ENCODE measurements around the gene GPER1.

Gene GPER1

DNA sequence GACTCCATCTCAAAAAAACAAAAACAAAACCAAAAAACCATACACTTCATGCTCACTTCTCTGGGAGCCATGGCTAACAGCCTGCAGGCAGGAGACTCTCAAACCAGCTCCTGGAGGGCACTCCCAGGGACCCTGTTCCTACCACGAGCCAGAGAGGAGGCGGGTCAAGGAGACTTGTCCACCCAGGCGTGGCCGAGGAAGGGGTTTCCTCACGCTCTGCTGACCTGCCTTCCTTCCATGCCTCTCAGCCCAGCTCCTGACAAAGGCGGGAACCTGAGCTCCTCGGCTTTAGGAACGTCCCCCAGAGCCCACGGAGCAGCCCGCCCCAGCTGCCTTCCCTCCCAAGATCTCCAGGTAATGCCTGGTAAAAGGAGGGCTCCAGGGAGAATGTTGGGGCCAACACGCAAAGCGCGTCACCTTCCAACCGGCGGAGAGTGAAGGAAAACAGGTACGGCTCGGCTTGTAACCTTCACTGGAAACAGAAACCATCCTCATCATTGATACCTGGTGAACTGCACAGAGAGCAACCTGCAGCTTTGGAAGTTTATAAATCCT, 34.0 kb upstream of the GPER1 start:
- no peak for DNase-seq (ENCODE audit: low read depth in 2 of 2)

DNA sequence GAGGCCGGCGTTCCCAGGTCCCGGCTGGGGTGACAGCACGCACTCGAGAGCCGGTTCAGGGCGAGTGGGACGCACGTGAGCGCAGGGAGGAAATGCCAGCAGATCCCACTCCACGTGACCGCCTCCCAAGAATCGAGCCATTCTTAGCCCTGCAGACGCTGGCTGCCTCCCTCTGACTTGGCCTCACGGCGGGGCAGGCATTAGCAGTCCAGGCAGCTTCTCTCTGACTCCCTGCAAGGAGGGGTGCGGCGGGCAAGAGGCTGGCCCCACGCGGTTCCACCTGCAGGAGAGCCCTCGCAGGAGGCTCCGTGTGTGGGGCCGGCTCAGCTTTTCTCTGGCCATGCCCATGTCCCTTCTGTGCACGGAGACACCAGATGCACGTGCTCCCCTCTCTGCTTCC, 33.5 kb upstream of the GPER1 start:
- DNase-seq (ENCODE audit: low read depth in 2 of 2) = no peak

DNA sequence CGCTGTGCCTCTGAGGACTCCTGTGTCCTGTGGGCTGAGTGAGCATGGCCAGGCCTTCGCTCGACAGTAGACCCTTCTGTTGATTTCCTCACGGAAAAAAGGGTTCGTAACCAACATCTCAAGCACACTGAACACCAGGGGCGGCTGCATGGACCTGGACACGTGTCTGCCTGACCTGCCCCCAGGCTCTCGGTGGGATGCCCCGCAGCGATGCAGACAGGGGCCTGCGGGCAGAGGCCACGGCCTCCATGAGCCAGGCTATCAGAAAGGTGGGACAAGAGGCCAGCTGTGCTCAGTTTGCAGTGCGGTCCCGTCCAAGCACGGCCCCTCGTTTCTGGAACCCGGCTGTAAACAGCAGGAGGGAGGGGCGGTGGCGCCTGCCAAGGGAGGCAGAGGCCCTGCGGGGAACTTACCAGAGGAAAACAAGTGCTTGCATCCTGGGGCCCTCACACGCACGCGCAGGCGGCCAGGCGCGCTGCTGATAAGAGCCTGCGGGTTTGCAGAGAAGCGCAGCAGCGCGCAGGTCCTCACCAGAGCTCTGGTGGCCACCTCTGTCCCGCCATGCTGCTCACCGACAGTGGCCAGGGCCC, 33.0 kb upstream of the GPER1 start:
- DNase-seq (ENCODE audit: low read depth in 2 of 2) = peak in 1 of 2 donors; percentile 37

DNA sequence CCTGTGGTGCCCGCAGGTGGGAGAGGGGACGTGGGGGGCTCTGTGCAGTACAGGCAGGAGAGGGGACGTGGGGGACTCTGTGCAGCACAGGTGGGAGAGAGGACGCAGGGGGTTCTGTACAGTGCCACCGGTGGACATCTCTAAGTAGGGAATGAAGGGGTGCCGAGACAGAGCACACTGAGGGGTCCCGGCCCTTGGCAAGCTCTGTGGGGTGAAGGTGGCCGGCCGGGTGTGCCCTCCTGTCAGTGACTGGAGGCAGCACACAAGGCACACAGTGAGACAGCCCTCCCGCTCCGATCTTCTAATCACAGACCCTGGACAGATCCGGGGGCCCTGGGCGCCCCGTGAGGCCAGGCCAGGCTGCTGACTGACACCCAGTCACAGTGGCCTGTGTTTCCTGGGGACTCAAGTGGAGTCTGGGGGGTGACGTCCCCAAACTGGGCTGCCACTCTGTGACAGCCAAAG, 32.4 kb upstream of the GPER1 start:
- no peak for DNase-seq (ENCODE audit: low read depth in 2 of 2)

DNA sequence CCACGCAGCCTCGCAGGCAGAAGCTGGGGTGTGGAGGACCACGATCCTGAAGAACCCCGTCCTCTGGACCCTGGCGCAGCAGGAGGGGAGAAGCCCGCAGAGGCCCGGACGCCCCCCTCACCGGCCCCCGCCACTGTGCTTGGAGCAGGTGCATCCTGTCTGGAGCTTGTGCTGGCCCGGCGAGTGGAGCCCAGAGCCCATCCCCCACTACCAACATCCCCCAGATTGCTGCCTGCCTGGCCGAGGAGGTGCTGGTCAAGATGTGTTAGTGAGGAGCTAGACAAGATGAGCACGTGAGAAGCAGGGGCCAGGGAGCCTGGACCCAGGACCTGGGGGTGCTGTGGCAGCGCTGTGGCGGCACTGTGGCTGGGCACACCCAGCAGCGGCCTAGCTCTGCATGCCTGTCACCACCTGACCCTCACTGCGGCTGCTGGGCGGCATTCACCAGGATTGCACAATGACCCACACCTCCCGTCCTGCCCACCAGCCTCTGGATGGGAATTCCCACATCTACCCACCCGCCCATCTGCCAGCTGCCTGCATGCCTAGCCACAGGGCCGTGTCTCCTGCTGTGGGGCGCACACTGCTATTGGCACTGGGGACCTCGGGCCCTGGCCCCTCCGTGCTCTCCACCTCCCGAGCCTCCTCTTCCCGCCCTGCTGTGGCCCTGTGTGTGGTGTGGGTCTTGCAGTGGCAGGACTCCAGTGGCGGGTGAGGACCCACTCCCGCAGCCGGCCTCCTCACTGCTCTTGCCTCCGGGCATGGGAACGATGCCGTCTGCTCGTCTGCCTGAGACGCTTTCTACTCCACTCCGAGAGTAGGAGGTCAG, 31.7 kb upstream of the GPER1 start:
- DNase-seq (ENCODE audit: low read depth in 2 of 2) = no peak

DNA sequence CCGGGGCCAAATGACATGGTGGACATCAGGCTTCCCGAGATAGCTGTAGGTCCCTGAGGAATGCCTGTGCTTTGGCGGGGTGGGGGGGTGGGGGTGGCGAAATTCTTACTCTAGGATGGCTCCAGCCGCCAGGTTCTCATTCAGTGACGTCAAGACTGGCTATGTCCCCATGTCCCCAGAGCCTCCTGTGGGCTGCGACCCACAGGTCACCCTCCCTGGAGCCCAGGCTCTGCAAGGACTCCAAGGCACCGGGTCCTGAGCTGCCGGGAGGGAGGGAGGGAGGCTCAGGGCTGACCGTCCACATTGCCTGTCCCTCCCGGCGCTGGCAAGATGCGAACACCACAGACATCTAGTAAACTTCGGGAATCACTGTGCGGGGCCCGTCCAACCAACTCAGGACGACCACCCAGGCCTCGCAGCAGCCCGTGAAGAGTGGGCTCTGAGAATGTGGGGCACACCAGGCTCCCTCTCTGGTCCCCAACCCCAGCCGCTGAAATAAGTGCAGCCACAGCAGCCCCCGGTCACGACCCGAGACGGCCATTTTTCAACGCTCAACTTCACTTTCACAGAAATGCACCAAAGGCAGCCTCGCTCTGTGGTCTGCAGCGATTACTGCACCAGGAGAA, 31.0 kb upstream of the GPER1 start:
- DNase-seq (ENCODE audit: low read depth in 2 of 2) = no peak

DNA sequence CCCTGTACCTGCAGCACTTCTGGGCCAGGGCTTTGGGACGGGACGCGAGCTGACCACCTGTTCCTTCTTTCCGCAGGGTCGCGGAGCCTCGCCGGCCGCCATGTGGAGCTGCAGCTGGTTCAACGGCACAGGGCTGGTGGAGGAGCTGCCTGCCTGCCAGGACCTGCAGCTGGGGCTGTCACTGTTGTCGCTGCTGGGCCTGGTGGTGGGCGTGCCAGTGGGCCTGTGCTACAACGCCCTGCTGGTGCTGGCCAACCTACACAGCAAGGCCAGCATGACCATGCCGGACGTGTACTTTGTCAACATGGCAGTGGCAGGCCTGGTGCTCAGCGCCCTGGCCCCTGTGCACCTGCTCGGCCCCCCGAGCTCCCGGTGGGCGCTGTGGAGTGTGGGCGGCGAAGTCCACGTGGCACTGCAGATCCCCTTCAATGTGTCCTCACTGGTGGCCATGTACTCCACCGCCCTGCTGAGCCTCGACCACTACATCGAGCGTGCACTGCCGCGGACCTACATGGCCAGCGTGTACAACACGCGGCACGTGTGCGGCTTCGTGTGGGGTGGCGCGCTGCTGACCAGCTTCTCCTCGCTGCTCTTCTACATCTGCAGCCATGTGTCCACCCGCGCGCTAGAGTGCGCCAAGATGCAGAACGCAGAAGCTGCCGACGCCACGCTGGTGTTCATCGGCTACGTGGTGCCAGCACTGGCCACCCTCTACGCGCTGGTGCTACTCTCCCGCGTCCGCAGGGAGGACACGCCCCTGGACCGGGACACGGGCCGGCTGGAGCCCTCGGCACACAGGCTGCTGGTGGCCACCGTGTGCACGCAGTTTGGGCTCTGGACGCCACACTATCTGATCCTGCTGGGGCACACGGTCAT, 30.3 kb upstream of the GPER1 start:
- no peak for DNase-seq (ENCODE audit: low read depth in 2 of 2)

DNA sequence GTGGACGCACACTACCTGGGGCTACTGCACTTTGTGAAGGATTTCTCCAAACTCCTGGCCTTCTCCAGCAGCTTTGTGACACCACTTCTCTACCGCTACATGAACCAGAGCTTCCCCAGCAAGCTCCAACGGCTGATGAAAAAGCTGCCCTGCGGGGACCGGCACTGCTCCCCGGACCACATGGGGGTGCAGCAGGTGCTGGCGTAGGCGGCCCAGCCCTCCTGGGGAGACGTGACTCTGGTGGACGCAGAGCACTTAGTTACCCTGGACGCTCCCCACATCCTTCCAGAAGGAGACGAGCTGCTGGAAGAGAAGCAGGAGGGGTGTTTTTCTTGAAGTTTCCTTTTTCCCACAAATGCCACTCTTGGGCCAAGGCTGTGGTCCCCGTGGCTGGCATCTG, 29.6 kb upstream of the GPER1 start:
- DNase-seq (ENCODE audit: low read depth in 2 of 2) = no peak

DNA sequence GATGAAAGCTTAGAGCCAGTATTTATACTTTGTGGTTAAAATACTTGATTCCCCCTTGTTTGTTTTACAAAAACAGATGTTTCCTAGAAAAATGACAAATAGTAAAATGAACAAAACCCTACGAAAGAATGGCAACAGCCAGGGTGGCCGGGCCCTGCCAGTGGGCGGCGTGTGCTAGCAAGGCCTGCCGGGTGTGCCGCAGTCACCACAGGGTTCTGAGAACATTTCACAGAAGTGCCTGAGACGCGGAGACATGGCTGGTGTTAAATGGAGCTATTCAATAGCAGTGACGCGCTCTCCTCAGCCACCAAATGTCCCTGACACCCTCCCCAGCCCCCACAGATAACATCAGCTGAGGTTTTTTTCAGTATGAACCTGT, 29.1 kb upstream of the GPER1 start:
- DNase-seq (ENCODE audit: low read depth in 2 of 2) = no peak

DNA sequence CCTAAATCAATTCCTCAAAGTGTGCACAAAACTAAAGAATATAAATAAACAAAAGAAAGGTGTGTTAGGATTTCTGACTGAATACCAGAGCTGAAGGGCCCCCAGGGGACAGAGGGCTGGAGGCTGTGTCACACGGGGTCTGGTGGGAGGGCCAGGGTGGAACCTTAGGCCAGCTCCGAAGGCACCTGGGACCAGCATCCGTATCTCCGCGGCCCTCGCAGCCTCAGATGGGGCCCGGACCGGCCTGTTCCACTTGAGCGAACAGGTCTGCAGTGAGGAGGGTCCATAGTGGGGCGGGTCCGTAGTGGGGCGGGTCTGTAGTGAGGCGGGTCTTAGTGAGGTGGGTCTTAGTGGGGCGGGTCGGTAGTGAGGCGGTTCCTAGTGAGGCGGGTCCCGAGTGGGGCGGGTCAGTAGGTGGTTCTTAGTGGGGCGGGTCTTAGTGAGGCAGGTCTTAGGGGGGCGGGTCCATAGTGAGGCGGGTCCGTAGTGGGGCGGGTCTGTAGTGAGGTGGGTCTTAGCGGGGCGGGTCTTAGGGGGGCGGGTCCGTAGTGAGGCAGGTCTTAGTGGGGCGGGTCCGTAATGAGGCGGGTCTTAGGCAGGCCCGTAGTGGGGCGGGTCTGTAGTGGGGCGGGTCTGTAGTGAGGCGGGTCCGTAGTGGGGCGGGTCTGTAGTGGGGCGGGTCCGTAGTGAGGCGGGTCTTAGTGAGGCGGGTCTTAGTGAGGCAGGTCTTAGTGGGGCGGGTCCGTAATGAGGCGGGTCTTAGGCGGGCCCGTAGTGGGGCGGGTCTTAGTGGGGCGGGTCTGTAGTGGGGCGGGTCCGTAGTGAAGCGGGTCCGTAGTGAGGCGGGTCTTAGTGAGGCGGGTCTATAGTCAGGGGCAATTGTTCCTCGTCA, 28.5 kb upstream of the GPER1 start:
- DNase-seq (ENCODE audit: low read depth in 2 of 2) = no peak

DNA sequence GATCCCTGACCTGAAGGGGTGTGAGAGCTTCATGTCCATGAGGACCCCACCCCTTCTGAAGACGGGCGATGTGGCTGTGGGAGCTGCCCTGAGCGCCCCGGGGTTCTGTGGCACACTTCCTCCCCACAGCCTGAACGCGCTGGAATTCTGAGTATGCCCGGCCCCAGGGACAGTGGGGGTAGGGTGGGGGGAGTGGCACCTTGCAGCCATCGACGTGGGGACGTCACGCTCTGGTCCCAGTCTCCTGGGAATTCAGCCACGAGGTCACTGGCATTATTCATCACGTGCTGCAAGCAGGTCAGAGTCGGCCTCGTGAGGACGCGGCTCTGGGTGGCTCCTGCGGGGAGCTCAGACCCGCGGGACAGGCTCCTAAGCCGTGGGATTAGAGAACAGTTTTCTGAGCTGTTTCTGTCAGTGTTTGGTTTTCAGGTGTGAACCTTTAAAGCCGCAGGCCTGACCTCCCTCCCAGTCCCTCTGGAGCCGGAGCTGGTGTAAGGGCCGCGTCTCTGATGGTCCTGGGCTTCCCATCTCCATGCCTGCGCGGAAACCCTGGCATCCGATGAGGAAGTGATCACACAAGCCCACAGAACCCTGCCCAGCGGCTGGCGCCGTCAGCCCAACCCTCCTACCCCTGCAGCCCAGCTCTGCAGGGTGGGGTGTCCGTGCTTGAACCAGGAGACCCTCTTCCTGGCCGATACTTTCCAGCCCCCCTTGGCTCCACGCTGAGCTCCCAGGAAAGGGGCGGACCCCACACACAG, 27.4 kb upstream of the GPER1 start:
- no peak for DNase-seq (ENCODE audit: low read depth in 2 of 2)

DNA sequence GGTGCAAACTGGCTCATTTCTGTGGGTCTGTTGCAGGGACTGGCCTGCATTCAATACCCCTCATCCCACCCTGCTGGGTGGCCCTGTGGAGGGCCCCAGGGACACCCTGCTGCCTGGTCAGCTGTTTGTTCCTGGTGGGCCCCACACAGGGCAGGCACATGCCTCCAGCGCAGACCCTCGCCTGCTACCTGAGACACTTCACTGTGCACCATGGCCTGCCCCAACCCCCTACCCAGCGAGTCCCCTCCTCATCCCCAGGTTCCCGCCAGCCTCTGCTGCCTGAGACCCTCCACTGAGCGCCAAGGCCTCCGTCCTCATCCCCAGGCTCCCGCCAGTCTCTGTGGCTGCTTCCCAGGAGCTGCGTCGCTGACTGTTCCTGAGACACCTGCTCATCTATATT, 26.7 kb upstream of the GPER1 start:
- no peak for DNase-seq (ENCODE audit: low read depth in 2 of 2)

DNA sequence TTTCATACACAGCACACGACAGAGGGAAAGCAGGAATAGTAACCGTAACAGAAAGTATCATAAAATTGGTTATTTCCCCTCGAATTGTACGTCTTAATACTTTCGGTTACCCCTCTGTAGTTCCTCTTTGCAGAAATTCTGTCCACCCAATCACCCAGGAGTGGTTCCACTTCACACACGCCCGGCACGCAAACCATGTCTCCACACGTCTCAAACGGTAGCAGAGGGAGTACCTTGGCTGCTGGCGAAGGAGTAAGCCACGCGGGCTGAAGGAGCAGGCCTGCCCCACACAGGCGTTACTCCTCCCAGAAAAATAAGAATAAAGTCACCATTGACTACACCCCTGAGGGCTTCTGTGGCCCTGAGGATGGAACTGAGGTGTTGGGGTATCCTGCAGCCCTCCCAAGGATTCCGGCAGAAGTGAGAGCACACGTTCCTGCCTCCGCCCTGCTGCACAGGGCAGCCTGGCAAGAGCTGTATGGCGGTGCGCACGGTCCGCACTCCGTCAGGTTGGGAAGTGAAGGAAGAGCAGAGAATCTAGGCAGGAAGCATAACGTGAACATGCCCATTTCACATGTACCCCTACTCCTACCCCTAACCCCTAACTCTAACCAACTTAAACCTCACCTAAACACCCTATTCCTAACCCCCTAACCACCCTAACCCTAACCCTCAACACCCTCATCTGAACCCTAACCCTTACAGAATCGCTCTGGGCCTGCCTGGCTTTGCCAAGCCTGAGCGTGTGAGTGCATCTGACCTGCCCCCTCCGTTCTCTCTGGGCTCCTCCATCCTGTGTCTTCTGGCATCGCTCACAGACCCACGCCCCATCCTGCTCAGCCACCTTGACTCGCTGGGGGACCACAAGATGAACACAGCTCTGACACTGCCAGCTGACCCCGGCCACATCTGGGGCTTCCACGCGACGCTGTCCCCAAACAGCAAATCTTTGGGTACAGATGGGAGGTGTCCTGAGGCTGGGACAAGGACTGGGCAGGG, 25.3 kb upstream of the GPER1 start:
- DNase-seq (ENCODE audit: low read depth in 2 of 2) = no peak

DNA sequence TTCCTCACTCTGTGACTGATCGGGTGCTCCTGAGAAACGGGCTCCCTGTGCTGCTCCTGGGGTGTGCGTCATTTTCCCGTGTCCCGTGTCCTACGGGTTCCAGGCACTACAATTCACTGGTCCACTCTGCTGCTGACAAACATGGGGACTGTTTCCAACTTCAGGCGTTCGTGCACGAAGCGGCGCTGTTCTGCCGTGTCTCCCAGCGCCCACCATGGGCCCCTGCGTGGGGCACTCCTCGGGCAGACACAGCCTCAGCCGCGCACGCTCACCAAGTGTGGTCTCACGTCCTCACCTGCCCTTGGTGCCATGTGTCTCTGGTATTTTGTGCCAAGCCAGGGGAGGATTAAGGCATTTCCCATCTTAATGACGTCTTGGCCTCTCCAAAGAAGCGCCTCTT, 24.6 kb upstream of the GPER1 start:
- no peak for DNase-seq (ENCODE audit: low read depth in 2 of 2)

DNA sequence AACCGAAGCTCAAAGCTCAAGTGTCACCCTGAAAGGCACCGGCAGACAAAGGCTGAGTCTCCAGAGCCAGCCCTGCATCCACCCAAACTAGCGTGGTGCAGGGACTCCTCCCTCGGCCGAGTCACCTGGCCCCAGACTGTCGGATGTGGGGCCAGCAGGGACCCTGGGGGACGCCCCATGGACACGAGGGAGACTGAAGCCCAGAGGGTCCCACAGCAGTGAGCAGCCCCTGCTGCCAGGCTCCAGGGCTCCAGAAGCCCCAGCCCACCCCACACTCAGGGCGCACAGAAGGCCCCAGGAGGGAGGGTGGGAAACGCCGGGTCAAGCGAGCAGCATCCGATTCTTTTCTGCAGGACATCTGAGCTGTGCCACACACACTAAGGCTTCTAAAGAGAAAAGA, 23.3 kb upstream of the GPER1 start:
- no peak for DNase-seq (ENCODE audit: low read depth in 2 of 2)

DNA sequence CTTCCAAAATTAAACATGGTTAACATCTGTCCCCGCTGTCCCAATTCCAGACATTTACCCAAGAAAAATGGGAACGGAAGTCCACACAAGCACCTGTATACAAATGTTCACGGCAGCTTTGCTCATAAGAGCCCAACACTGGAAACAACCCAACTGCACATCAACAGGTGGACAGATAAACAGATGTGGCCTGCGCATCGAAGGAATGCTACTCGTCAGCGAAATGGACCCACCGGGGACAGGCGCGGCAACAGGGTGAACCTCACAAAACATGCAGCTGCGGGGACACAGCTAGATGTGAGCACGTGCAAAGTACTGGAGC, 22.7 kb upstream of the GPER1 start:
- DNase-seq (ENCODE audit: low read depth in 2 of 2) = no peak

DNA sequence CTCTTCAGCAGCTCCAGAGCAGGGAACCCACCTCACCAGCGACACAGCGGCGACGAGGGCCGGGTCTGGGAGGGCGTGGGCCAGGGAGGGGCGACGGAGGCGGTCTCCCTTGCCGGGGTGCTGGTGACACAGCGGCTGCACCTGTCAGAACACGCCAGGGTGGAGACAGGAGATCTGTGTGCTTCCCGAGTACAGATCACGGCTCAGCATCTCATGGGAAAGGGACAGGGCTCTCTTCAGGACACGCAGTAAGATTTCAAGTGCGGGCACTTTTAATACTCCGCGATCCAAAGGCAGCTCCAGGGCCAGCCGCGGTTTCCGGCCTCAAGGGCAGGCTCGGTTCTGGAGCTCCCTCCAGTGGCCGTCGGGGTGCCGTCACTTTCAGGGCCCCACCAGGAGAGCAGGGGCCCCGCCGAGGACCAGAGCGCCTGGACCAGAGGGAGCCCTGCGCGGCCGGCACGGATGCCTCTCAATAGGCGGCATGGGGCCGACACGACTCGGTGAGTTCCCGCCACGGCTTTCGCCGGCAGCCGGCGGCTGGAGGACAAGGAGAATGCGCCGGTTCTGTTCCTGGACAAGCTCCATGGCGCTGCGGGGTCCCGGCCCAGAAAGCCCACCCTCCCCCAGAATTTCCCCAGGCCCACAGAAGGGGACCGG, 22.2 kb upstream of the GPER1 start:
- DNase-seq (ENCODE audit: low read depth in 2 of 2) = peak; percentile 59 to 68

DNA sequence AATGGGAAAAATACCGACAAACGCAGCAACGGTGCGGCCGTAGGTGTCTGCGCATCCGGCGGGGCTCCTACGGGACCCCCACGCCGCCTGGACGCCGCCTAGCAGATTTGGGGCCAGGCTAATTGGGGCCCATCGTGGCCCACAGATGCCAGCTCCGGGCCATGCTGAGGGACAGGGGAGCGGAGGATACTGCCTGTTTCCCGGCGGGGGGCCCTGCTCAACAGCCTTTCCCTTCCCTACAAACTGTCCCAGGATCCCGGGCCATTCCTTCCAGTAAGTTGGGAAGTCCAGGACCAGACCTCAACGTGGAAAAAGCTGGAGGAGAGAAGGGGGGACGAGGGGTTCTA, 21.7 kb upstream of the GPER1 start:
- no peak for DNase-seq (ENCODE audit: low read depth in 2 of 2)

DNA sequence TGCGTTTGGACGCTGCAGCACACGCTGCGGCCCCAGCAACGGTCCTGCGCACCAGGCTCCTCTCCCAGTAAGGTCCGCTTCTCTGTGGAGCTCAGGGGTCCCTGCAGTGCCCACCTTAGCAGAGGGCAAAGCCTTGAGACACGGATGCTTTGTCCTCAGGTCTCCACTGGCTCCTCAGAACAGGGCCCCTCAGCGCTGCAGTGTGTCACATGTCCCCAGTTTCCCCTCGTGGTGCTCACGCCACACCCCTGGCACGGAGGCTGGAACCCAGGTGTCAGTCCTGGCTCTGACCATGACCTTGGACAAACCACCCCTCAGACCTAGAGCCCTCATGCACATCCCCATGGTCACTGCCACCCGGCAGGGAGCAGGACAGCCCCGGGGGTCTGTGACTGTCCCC, 19.9 kb upstream of the GPER1 start:
- no peak for DNase-seq (ENCODE audit: low read depth in 2 of 2)
